ACHN (cell line): Measurements from ENCODE around the gene AP4E1.
"Not testable (repeated sequence)": the region's sequence is repeated elsewhere in the genome, so short reads cannot be mapped to it uniquely, and the experiment has no call there.

Source experiments
- DNase-seq: peaks from one replicate; pipeline ENCODE4 v3.0.0-alpha.2; 2015
- in situ Hi-C: cut with HindIII; loops from 2 replicates; pipeline ENCODE4 v1.10.0; 2017; ENCODE audit warnings: low sequenced_read_pairs, low pct_ligation_motif_present, low pct_unique_long_range_greater_than_20kb

The AP4E1 gene

DNA sequence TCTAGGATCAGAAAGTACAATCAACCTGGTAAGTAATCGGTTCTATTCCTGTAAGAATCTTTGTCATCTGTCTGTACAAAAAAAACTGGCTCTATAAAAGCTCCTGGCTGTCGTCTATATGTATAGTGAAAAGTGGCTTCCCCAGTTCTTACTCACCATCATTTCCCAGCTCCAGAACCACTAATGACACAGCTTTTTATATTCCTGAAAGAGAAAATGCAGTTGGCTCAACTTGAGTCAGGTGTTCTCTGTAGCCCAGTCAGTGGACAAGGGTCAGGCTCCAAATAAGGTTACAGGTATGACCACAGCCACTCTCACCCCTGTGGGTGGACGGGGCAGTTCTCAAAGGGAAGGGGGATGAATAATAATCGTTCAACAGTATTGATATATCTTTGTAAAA, 85.1 kb downstream of the AP4E1 start:
- in situ Hi-C loops: no loop called here
- no peak for DNase-seq

DNA sequence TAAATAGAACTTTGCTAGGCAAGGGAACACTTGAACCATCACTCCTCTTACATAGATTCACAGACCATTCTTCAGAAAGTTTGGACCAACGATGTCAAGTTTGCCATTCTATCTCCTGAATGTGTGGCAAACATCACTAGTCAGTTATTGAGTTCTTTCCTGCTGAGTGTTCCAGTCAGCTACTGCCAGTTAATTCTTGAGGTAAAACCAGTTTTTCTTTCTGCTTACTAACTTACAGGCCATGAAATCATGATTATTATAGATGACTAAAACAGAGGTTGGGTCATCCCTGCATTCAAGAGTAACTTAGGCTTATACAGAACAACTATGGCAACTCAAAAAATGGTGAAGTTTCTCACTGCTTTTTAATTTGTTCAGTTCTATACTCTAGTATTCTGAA, 88.2 kb downstream of the AP4E1 start:
- in situ Hi-C loops: no loop called here
- DNase-seq: no peak

DNA sequence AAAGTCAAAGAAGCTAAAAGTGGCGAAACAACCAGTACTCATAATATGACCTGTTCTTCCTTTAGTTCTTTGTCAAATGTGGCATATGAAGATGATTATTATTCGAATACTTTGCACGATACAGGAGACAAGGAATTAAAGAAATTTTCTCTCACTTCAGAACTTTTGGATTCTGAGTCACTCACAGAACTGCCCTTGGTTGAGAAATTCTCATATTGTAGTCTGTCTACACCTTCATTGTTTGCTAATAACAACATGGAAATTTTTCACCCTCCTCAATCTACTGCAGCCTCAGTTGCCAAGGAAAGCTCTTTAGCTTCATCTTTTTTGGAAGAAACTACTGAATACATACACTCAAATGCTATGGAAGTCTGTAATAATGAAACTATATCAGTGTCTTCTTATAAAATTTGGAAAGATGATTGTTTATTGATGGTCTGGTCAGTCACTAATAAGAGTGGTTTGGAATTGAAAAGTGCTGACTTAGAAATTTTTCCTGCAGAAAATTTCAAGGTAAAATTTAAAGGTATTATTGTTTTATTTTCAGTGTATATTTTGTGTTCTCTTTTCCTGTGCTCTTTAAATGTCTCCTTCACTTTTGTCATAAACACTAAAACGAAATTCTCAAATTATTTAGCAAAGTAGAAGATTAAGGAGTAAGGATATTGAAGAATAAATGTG, 89.0 kb downstream of the AP4E1 start:
- in situ Hi-C loops: no loop called here
- DNase-seq: no peak

DNA sequence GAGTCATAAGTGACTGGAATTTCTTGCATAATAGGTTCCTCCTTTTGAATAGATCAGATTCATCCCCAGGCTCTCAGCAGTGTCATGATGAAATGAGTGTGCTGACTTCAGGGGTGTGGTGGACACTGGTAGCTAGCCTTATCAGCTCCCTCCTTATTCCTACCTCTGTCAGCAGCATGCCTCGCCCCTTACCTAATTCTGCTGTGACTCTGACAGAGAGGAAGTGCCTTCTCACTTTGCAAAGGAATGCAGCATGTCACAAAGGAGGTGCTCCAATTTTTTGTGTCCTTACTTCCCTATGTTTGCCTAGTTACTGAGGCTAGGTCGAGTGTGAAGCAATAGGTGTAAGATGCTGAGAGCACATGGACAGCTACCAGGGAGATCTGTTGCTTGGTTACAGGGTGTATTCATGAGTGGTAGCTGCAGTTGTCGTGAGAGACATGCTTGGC, 95.6 kb downstream of the AP4E1 start:
- DNase-seq: no peak
- in situ Hi-C loops: no loop called here

DNA sequence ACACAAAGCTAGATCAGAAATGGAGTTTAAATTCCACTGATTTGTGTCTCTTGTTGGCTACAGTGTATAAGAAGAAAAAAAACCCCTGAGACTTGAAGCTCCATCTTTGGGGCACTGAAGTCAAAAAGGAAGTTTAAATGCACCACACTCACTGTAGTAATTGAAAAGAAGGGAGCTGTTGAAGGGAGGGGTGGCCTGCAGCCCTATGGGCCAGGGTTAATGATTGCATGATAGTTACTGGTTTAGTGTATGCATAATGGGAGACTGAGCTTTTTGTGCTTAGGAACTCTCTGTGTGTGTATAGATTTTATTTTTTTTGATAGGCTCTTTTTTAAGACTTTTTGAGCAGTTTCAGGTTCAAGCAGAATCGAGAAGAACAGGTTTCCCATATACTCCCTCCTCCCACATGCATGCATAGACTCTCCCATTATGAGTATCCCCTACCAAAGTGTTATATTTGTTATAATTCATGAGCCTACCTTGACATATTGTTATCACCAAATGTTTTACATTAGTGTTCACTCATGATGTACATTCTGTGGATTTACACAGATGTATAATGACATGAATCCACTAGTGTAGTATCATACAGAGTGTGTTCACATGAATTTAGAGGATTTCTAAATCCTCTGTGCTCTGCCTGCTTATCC, 98.0 kb downstream of the AP4E1 start:
- in situ Hi-C loops: no loop called here
- DNase-seq: no peak

DNA sequence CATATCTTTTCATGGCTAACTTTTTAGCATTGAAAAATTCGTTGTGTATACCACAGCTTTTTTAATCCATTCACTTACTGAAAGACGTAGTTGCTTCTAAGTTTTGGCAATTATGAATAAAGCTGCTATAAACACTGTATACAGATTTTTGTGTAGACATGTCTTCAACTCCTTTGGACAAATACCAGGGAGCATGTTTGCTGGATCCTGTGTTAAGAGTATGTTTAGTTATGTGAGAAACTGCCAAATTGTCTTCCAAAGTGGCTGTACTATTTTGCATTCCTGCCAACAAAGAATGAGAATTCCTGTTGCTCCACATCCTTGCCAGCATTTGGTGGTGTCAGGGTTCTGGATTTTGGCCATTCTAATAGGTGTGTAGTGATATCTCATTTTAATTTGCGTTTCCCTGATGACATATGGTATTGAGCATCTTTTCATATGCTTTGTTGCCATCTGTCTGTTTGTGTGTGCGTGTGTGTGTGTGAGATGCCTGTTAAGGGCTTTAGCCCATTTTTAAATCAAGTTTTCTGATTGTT, 98.7 kb downstream of the AP4E1 start:
- DNase-seq: no peak
- in situ Hi-C loops: no loop called here

DNA sequence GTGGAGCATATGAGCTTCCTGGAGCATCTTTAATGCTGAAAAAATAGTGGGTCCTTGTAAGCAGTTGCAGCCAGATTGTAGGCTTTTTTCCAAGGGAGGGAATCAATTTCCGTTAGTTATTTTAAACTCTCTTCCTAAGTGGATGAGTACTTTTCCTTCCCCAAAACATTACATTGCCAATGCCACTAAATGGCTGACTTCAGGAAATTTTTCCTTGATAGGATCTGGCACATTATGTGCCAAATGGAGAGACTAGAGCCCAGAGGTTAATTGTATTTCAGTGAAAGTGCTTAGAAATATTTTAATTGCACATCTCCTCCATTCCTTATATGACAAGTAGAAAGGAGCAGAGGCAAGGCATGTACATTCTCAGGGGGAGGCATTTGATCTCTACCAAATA, 102.7 kb downstream of the AP4E1 start:
- in situ Hi-C loops: no loop called here
- DNase-seq: no peak

DNA sequence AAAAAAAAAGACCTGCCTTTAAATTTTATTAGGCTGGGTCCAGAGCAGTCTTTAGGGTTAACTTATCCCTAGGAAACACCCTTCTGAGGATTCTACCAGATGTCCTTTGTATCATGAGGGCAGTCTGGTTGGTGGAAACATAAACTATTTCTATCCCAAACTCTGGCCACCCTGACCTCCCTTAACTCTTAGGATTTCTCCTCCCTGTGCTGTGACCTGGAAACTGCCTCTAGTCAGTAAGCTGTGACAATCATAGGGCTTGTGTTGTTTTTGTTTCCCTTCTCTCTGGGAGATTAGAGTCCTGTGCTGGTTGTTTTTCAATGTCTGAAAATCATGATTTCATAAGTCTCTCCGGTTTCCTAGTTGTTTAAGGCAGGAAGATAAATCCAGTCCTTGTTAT, 108.1 kb downstream of the AP4E1 start:
- no peak for DNase-seq
- in situ Hi-C loops: no loop called here

DNA sequence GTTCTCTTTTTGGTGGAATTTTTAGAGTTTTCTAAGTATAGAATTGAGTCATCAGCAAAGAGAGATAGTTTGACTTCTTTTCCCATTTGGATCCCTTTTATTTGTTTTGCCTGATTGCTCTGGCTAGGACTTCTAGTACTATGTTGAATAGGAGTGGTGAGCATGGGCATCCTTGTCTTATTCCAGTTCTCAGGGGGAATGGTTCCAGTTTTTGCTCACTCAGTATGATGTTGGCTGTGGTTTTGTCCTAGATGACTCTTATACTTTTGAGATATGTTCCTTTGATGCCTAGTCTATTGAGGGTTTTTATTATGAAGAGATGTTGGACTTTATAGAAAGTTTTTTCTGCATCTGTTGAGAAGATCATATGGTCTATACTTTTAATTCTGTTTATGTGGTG, 113.7 kb downstream of the AP4E1 start:
- in situ Hi-C loops: no loop called here
- no peak for DNase-seq

DNA sequence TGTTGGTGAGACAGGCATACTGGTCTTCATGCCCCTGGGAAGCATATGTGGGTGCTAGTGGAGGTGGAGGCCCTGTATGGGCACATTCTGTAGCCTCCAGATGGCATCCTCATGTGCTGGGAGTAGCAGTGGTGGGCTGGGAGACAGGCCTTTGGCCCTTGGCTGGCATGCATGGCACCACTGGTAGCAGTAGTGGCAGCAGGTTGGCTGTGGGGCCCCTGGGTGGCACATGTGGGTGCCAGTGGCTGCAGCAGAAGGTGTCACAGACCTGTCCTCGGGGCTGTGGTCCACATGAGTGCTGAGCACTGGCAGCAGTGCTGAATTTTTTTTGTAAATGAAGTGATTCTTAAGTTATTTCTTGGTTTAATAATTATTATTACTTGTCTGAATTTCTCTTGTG, 115.0 kb downstream of the AP4E1 start:
- in situ Hi-C loops: no loop called here
- DNase-seq: no peak

DNA sequence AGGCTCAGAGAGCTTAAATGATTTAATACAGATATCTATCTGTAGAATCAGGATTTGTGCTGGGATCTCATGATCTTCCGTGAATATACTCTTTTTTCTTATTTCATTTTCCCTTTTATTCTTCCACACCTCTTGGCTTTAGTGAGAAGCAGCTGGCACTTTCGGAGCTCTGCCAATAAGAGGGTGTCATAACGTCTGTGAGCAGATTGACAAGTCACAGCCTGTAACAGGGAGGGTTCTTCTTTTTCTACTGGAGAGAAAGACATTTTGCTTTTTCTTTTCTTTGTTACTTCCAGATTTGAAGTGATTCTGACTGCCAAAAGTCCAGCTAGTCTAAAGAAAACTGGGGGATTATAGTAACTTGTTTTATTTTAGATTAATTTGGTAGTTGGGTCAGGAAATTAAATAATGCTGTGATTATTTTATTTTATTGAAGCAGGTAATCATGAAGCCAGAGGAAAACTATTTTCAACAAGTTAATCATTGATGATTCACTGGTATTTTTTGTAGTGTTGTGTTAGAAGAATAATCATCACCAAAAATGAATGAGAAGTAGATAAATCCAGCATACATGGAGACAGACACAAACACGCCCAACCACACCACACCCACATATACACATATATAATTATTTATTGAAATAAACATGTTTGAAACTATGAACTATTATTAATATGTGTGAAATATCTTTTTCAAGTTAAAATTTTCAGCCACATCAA, 116.4 kb downstream of the AP4E1 start:
- no peak for DNase-seq
- in situ Hi-C loops: no loop called here

DNA sequence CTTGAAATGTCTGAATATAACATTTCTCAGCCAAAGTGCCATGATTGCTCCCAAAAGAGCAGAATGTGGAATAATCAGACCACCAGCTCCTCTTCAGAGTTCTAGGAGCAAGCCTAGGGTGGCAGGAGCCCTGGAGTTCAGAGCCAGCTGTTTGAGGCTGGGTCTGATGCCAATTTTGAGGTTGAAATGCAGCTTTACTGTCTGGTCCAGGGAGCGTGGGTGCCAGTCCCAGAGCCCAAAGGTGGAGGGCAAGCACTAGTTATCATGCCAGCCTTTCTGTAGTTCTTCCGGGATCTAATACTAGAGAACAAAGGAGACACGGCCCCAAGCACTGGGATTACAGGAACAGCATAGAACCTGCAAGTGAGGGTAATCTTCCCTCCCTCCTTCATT, 117.0 kb downstream of the AP4E1 start:
- in situ Hi-C loops: no loop called here

DNA sequence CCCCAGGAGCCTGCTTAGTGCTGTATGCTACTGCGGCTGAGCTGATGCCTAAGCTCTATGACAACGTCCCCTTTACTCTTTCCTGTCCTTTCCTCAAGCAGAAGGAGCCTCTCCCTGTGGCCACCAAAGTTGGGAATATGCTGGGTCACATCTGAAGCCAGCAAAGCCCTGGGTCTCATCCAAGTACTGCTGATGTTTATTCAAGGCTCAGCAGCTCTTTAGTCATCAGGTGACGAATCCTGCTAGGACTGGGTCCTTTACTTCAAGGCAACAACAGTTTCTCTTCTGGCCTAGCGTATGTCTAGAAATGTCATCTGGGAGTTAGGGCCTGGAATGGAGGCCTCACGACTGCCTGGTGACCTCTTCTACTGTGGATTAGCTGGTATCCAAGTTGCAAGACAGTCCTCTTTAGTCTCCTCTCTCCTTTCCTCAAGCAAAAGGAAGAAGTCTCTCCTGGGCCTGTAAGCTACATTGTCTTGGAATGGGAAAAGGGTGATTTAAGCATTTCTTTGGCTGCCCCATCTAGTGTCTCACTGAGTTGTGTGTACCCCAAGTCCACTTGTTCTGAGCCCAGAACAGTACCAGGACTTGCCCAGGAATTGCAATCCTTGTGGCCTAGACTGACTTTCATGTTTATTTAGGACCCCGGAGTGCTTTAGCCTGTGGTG, 122.3 kb downstream of the AP4E1 start:
- DNase-seq: no peak

More for the DNA sequence above, 117.0 kb downstream of the AP4E1 start:
- no peak for DNase-seq

DNA sequence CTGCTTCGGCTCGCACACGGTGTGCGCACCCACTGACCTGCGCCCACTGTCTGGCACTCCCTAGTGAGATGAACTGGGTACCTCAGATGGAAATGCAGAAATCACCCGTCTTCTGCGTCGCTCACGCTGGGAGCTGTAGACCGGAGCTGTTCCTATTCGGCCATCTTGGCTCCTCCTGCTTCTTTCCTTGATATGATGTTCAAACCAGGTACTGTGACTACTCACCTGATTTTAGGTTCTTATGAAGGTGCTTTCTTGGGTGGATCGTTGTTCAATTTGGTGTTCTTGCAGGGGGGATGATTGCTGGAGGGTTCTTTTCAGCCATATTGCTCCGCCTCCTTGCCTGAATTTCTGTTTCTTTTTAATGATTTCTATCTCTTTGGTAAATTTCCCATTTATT, 129.0 kb downstream of the AP4E1 start:
- in situ Hi-C loops, DNase-seq: not testable (repeated sequence)

More for the DNA sequence above, 122.3 kb downstream of the AP4E1 start:
- in situ Hi-C loops: no loop called here

DNA sequence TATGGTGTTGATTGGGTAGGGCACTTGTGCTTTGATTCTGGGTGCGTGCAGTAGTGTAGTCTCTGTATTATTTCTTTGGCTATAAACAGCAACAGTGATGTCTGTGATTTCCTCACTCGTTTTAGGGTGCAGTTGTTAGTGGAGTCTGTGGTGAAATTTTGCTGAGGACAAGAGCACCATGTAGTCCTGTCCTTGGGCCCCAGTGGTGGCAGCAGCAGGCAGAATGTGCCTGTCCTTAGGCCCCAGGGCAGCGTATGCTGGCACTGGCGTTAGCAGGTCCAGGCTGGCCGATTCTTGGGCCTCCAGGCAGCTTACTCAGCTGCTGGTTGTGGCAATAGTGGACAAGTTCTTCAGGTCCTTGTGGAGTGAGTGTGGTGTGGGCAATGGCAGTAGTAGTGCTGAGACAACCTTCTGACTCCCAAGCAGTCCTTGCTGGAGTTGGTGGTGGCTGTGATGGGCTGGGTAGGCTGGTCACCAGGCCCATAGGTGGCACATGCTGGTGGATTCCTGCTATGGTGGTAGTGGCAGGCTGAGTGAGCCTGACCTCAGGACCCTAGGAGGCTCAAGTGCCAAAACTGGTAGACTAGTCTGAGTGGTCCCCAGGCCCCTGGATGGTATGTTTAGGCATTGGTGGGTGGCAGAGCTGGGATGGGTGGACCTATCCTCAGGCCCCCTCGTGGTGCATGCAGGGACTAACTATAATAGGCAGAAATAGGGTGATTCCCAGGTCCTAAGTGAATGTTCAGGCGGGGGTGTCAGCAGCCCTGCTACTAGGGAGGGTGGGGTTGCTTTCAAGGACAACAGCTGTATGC, 129.9 kb downstream of the AP4E1 start:
- in situ Hi-C loops: no loop called here
- DNase-seq: no peak

DNA sequence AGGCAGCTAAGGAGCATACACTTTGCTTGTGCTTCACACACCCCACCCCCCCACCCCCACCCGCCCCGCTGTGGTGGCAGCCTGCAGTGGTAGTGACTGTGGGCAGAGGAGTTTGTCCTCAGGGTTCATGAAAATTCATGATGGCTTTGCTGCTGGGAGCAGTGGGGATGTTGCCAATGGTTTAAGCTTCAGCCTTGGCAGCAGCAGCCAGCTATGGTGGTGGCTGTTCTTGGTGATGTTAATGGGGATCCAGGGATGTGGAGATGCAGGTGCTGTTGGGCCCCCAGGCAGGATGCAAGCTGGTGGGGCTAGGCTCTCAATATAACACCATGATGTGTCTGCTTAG, 130.5 kb downstream of the AP4E1 start:
- no peak for DNase-seq
- in situ Hi-C loops: no loop called here

DNA sequence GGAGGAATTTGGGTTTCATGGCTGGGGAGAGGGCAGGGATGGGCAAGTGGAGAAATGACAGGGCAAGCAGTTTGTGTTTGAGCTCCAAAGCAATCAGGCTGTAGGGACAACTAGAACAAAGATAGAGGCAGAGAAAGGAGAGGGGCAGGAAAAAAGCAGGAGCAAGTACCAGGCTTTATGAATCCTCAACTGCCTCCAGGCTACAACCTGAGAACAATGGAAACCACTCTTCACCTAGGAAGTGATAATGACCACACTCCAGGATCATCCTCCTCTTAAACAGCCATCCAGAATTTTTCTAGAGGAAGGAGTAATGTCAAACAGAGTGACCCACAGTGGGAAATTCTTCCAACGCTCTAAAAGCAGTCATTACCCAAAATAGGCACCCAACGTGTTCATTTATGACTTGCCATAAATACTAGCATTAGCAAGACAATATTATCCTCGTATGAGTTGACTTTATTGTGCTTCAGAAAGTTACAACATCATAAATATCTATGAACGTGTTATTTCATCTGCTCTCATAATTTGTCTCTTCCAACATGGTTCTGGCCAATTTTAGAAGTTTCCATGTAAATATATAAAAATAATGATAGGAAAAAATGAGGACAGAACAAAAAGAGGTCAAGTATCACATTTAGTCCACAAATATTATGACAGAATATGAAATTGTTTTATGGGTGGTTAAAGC, 135.7 kb downstream of the AP4E1 start:
- in situ Hi-C loops: no loop called here
- DNase-seq: no peak

DNA sequence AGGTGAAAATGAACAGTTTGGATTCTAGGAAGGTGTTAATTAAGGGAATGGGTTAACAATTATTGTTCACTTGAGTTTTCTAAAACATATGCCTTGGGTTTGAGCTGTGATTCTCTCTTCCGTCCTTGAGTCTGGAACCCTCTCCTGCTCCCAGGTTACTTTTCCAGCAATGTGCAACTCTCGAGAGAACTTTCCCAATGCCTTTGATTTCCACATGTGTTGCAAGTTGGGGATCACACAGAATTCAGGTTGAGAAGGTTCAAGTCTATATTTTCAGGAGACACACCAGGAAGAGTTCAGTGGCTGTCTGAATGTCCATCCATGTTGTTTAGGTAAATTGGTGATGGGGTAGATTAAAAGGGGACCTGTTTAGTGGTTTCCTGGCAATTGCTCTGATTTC, 137.5 kb downstream of the AP4E1 start:
- no peak for DNase-seq
- in situ Hi-C loops: no loop called here
